Ishikawa (cell line): ENCODE results near the gene CAMK2A.
A peak's percentile ranks its signal among the peaks of the same experiment; 100 is the strongest.

ENCODE experiments used
- CEBPB ChIP-seq: IDR thresholded peaks from 2 replicates; pipeline ENCODE4 v1.6.1; 2012
- CREB1 ChIP-seq: IDR thresholded peaks from 2 replicates; pipeline ENCODE4 v1.6.1; 2012; ENCODE audit warnings: low read depth
- EGR1 ChIP-seq: IDR thresholded peaks from 2 replicates; pipeline ENCODE4 v1.6.1; 2012
- EP300 ChIP-seq: IDR thresholded peaks from 2 replicates; pipeline ENCODE4 v1.6.1; 2012; ENCODE audit warnings: borderline replicate concordance
- FOXM1 ChIP-seq: IDR thresholded peaks from 2 replicates; pipeline ENCODE4 v1.6.1; 2012; ENCODE audit warnings: low read depth, borderline replicate concordance
- NFIC ChIP-seq: IDR thresholded peaks from 2 replicates; pipeline ENCODE4 v1.6.1; 2012
- RAD21 ChIP-seq: IDR thresholded peaks from 2 replicates; pipeline ENCODE4 v1.6.1; 2012; ENCODE audit warnings: low read depth
- TAF1 ChIP-seq: IDR thresholded peaks from 2 replicates; pipeline ENCODE4 v1.6.1; 2012; ENCODE audit warnings: low read depth, mild to moderate bottlenecking
- TCF12 ChIP-seq: IDR thresholded peaks from 2 replicates; pipeline ENCODE4 v1.6.1; 2012; ENCODE audit warnings: low read depth
- TEAD4 ChIP-seq: IDR thresholded peaks from 2 replicates; pipeline ENCODE4 v1.6.1; 2012
- YY1 ChIP-seq: IDR thresholded peaks from 2 replicates; pipeline ENCODE4 v1.6.1; 2012; ENCODE audit warnings: low read depth
- ZBTB7A ChIP-seq: IDR thresholded peaks from 2 replicates; pipeline ENCODE4 v1.6.1; 2012; ENCODE audit warnings: low read depth
- TF ChIP-seq, protein P1 (sequence below): IDR thresholded peaks from 2 replicates; pipeline ENCODE4 v1.6.1; 2012; ENCODE audit warnings: low read depth, mild to moderate bottlenecking
- TF ChIP-seq, protein P2 (sequence below): IDR thresholded peaks from 2 replicates; pipeline ENCODE4 v1.6.1; 2012
- TF ChIP-seq, protein P3 (sequence below): IDR thresholded peaks from 2 replicates; pipeline ENCODE4 v1.6.1; 2012

Gene CAMK2A

DNA sequence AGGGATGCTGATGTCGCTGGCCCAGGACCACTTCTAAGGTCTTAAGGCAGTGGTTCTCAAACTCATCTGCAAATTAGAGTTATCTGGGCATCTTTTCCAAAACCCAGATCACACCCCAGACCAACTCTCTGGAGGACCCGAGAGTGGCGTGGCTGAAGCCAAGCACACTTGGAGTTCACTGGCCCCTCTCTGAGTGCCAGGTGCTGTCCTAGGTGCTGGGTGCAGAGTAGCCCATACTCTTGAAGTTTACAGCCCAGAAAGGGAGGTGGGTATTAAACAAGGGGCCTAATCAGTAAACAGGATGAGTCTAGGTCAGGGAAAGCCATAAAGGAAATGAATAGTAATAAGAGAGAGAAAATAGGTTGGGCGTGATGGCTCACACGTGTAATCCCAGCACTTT is 17.6 kb downstream of the CAMK2A start:
- TF ChIP-seq, protein P1, sequence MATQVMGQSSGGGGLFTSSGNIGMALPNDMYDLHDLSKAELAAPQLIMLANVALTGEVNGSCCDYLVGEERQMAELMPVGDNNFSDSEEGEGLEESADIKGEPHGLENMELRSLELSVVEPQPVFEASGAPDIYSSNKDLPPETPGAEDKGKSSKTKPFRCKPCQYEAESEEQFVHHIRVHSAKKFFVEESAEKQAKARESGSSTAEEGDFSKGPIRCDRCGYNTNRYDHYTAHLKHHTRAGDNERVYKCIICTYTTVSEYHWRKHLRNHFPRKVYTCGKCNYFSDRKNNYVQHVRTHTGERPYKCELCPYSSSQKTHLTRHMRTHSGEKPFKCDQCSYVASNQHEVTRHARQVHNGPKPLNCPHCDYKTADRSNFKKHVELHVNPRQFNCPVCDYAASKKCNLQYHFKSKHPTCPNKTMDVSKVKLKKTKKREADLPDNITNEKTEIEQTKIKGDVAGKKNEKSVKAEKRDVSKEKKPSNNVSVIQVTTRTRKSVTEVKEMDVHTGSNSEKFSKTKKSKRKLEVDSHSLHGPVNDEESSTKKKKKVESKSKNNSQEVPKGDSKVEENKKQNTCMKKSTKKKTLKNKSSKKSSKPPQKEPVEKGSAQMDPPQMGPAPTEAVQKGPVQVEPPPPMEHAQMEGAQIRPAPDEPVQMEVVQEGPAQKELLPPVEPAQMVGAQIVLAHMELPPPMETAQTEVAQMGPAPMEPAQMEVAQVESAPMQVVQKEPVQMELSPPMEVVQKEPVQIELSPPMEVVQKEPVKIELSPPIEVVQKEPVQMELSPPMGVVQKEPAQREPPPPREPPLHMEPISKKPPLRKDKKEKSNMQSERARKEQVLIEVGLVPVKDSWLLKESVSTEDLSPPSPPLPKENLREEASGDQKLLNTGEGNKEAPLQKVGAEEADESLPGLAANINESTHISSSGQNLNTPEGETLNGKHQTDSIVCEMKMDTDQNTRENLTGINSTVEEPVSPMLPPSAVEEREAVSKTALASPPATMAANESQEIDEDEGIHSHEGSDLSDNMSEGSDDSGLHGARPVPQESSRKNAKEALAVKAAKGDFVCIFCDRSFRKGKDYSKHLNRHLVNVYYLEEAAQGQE = peak; percentile 79
- no peak for TF ChIP-seq RAD21

DNA sequence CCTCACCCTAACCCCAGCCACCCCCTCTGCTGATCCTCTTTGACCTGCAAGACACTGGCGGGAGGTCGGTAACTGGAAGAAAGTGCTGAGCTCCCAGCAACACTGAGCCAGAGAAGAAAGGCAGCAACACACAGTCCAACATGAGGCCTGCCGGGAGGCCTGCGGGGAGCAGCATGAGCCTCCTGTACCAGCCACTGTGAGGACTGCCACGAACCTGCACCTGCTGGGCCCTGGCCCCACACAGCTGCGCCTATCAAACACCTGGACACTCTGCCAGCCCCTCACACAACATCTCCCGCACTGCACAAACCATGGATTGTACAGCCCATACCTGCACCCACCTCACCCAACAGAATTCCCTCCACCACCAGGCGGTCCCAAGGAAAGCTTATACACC is 18.3 kb downstream of the CAMK2A start:
- TF ChIP-seq EGR1 (no peak), ZBTB7A (no peak), YY1 (no peak), TAF1 (no peak), CEBPB (no peak), EP300 (no peak), TCF12 (no peak)
- TF ChIP-seq, protein P2, sequence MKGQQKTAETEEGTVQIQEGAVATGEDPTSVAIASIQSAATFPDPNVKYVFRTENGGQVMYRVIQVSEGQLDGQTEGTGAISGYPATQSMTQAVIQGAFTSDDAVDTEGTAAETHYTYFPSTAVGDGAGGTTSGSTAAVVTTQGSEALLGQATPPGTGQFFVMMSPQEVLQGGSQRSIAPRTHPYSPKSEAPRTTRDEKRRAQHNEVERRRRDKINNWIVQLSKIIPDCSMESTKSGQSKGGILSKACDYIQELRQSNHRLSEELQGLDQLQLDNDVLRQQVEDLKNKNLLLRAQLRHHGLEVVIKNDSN = no peak
- TF ChIP-seq, protein P3, sequence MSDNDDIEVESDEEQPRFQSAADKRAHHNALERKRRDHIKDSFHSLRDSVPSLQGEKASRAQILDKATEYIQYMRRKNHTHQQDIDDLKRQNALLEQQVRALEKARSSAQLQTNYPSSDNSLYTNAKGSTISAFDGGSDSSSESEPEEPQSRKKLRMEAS = no peak
- TF ChIP-seq, protein P1 = no peak

DNA sequence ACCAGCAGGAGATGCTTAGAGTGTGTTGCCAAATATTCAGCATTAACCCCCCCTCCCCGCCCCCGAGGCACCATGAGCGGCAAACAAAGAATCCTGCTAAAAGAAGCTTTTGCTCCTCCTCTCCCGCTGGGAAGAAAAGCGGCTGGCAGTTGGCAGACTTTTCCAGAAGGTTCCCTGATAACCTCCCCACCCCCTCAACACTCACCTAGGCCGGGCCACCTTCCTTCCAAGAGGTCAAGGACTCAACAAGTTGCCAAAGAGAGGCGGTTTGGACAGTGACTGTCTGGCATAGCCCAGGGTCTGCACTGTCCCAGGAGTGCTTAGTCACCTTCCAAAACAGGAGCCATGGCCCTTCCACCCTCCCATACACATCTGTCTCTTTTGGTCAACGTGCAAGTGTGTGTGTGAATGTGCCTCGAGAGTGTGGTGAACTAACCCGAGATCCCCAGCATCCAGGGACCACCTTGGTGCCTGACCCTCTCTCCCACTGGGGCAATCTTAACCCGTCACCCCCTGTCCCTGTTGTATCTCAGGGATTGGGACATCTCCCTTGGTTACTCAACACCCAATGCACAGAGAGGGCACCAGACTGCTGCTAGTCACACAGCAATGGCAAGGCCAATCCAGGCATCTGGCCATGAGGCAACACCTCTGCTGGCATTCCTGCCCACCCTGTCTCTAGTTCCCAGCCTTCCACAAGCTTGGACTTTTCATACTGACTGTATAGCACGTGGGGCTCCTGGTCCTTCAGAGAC is 18.9 kb downstream of the CAMK2A start:
- TF ChIP-seq TEAD4 (no peak), CEBPB (no peak), ZBTB7A (no peak), NFIC (no peak), YY1 (no peak), CREB1 (no peak), RAD21 (no peak), EP300 (no peak)
- TF ChIP-seq, protein P1 = no peak

DNA sequence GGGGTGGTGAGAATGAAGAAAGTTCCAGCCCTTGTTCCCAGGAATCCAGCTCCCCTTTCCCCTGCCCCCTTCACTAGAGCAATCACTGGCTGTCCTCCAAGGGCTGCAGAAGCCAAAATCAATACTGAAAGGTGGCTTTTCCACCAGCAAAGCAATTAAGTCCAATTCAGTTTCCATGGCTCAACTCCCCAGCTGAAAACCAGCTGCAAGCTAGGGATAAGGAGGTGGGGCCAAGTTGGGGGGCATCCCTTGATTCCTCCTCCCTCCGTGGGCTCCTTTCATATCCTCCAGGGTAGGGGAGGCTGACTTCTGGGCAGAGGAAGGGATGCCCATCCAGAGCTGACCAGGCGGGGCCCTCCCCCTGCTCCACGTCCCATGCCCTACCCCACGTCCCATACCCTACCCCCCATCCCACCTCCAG is 22.7 kb downstream of the CAMK2A start:
- TF ChIP-seq, protein P2 = no peak
- TF ChIP-seq TEAD4 (no peak), EP300 (no peak), ZBTB7A (no peak), NFIC (no peak), EGR1 (no peak), CREB1 (no peak), CEBPB (no peak), TCF12 (no peak), TAF1 (no peak), FOXM1 (no peak), YY1 (no peak), RAD21 (no peak)
- TF ChIP-seq, protein P3 = no peak
- TF ChIP-seq, protein P1 = no peak
